MM.1S (cell line): ENCODE data around the gene TXNDC11.

Experiments
- EZH2 ChIP-seq: fragments of 300-600 bp; sonication (generic); optimal IDR thresholded peaks from 2 replicates; pipeline ENCODE3; 2017; ENCODE audit warnings: low read depth, mild to moderate bottlenecking, antibody characterized with exemption, low read length, mixed read lengths
- TF ChIP-seq, protein P1 (sequence below): fragments of 300-600 bp; sonication (generic); IDR thresholded peaks from 2 replicates; pipeline ENCODE4 v1.5.1; 2016; ENCODE audit warnings: antibody characterized with exemption, low read length, mixed read lengths

- TF ChIP-seq, protein P1, sequence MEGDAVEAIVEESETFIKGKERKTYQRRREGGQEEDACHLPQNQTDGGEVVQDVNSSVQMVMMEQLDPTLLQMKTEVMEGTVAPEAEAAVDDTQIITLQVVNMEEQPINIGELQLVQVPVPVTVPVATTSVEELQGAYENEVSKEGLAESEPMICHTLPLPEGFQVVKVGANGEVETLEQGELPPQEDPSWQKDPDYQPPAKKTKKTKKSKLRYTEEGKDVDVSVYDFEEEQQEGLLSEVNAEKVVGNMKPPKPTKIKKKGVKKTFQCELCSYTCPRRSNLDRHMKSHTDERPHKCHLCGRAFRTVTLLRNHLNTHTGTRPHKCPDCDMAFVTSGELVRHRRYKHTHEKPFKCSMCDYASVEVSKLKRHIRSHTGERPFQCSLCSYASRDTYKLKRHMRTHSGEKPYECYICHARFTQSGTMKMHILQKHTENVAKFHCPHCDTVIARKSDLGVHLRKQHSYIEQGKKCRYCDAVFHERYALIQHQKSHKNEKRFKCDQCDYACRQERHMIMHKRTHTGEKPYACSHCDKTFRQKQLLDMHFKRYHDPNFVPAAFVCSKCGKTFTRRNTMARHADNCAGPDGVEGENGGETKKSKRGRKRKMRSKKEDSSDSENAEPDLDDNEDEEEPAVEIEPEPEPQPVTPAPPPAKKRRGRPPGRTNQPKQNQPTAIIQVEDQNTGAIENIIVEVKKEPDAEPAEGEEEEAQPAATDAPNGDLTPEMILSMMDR, result no peak
- TF ChIP-seq EZH2, result no peak
Observed at GRCh38 chr16:11742093-11742535, 543 bp downstream of the TXNDC11 start.
